Smooth muscle cell of bladder (primary cell): ENCODE results near the gene CALHM4. TPM values are rescaled to one million over a fixed set of nuclear protein-coding genes. Genes with fewer than 3 reads are reported as not detected.

Experiments
- total RNA-seq: library from RNA; depleted of rRNA; stranded (reverse); fragments of >200 nt; gene quantifications from 2 replicates; pipeline ENCODE4 v1.2.3, GENCODE V29; 2014

CALHM4 gene
- not detected in 2 replicates for total RNA-seq

GRCh38 chr6:116553451-116553850, at the start of gene CALHM4:
TSS of gene CALHM4 (plus strand) at chr6:116553751. CDS start at chr6:116553794, 43 bp downstream.

GRCh38 chr6:116511424-116512110, 42.0 kb upstream of the CALHM4 start, which contains the start of gene CALHM5:
TSS of gene CALHM5 (plus strand) at chr6:116511639. CDS start at chr6:116511697, 58 bp downstream.

GRCh38 chr6:116545651-116546050, 7.9 kb upstream of the CALHM4 start, which contains the start of gene TRAPPC3L:
TSS of gene TRAPPC3L (minus strand) at chr6:116545684. CDS start at chr6:116545514, 170 bp downstream.

GRCh38 chr6:116570856-116571682, 17.5 kb downstream of the CALHM4 start, which contains the start of gene RWDD1:
TSS of gene RWDD1 (plus strand) at chr6:116571504. CDS start at chr6:116571583, 79 bp downstream.

Other genes starting within 250 kb of the CALHM4 start
- 160 and 229 TPM in 2 replicates for gene DSE, start 182.8 kb upstream of the CALHM4 start, total RNA-seq
- 1.6 and 2.3 TPM in 2 replicates for gene CALHM6, start 92.4 kb upstream of the CALHM4 start, total RNA-seq
- gene CALHM5, start 42.1 kb upstream of the CALHM4 start, total RNA-seq = 8.0 and 8.7 TPM in 2 replicates
- gene TRAPPC3L, start 8.1 kb upstream of the CALHM4 start, total RNA-seq = 0.09 and 0.14 TPM in 2 replicates
- gene RWDD1, start 17.8 kb downstream of the CALHM4 start, total RNA-seq = 21.1 and 21.9 TPM in 2 replicates
- gene RSPH4A, start 62.7 kb downstream of the CALHM4 start, total RNA-seq = under 0.01 and 0.09 TPM in 2 replicates
- gene ZUP1, start 115.0 kb downstream of the CALHM4 start, total RNA-seq = 14.1 and 16.4 TPM in 2 replicates
- gene KPNA5, start 127.5 kb downstream of the CALHM4 start, total RNA-seq = 6.1 and 7.2 TPM in 2 replicates
- gene FAM162B, start 212.0 kb downstream of the CALHM4 start, total RNA-seq = 1.4 and 1.8 TPM in 2 replicates